KBM-7 (cell line): ENCODE data around the gene PHLPP2.
A peak's percentile ranks its signal among the peaks of the same experiment; 100 is the strongest.

Experiments
- DNase-seq: peaks from one replicate; pipeline ENCODE4 v3.0.0-alpha.2; 2015
- in situ Hi-C: fragments of 300-500 bp; cut with MboI; formaldehyde crosslinking; loops from 2 replicates; pipeline ENCODE4 v1.14.3; 2020; ENCODE audit warnings: low sequenced_read_pairs, low pct_unique_long_range_greater_than_20kb, mixed read lengths

Gene PHLPP2

GRCh38 chr16:71672803-71673581, 51.5 kb downstream of the PHLPP2 start:
- DNase-seq: no peak
- in situ Hi-C loops: no loop called here

DNA sequence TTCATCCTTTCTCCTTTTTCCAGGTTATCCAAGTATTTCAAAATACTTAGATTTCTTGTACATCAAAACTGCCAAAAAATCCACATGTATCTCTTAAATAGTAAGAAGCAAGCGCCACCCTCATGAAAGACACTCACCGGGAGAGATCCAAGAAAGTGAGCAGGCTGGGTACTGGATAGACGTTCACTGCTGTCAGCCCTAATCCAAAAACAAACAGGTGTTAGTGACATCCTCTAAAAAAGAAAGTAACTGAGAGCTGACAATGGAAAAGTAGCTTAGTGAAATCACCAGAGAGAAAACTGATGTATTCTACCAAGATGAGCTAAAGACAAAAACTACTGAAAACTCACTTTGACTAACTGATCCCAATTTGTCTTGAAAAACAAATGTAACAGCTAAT, 52.4 kb downstream of the PHLPP2 start:
- in situ Hi-C loops: no loop called here
- no peak for DNase-seq

DNA sequence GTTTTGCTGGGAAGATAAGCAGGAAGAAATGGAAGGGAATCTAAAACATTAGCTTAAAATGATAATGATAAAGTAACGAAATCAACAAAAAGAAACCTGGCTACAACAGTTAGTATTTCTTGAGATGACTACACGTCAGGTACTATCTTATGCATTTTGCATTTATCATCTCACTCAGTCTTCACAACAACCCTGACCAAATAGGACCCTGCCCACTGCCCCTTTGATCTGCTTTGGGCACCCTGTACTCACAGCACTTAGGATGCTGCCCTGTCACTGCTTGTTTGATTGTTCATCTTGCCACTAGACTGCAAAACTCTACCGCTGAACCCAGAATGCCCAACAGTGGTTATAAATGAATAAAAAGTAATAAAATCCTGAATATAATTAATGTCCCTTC, 53.3 kb downstream of the PHLPP2 start:
- no peak for DNase-seq
- in situ Hi-C loops: no loop called here

GRCh38 chr16:71670537-71670936, 54.0 kb downstream of the PHLPP2 start:
- DNase-seq: no peak
- in situ Hi-C loops: no loop called here

DNA sequence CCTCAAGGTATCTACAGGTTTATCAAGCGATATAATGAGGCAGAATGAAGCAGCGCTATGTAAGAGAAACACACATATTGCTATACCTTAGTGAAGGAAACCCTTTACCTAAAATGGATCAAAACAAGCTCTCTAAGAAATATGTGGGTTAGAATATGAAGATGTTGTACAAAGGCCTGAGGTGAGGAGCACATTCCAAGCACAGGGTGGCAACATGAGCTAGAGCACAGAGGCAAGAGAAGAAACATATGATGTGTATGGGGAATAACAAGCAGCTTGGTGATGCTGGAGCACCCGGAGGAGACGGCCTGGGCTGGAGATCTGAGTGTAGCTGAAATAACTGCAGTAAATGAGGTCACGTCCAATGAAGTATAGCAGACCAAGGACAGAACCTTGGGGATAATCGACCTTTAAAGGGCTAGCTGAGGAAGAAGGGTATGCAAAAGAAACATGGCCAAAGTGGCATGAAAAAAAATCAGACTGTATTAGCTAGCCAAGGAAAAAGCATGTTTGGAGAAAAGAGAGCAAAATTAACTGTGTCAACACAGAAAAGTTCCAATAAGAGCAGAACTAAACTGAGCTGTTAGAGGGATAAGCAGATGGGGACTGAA, 54.5 kb downstream of the PHLPP2 start:
- in situ Hi-C loops: no loop called here
- no peak for DNase-seq

DNA sequence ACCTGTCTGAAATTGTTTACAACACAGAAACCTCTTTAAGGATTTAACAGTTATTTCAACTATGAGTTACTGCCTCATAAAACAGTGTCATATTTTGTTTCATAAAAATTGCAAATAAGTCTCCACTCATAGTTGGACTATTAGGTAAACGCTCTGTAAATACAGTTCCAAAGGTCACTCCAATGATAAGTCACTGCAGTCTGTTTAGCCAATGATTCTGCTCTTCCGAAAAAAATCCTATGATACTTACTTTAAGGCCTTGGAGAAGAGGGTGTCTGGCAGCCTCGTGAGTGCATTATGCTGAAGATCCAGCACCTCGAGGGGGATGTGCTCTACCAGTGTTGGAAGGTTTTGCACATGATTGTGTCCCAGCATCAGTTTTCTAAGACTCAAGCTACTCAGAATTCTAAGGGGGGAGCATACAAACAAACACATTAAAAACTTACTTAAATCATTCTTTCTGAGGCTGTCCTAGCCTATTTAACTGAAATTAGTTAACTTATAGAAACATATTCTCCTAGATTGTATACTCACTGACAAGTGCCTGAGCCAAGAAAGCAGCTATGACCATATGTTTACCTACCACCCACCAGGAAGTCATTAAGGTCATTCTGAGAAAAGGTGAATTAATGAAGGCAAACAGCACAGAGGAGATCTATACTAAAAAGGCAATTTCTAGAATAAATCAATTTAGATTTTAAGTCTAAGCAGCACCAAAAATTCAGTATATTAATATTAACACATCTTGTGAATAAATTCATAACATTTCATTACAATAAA, 57.4 kb downstream of the PHLPP2 start:
- DNase-seq: no peak
- in situ Hi-C loops: no loop called here

GRCh38 chr16:71666264-71666663, 58.2 kb downstream of the PHLPP2 start:
- no peak for DNase-seq
- in situ Hi-C loops: no loop called here

DNA sequence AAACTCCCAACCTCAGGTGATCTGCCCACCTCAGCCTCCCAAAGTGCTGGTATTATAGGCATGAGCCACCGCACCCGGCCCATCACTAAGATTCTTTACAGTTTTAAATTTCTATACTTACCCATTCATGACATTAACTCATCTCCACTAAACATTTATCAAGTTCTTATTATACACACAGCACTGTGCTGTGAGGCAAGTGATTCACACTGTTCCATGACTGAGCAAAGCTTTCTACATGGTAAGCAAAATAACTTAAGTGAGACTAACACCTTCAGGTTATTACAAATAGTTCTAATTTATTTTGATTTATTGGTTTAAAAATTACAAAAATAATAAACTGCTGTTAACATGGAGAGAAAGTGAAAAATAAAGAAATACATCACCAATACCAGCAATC, 65.0 kb downstream of the PHLPP2 start:
- in situ Hi-C loops: no loop called here
- no peak for DNase-seq

DNA sequence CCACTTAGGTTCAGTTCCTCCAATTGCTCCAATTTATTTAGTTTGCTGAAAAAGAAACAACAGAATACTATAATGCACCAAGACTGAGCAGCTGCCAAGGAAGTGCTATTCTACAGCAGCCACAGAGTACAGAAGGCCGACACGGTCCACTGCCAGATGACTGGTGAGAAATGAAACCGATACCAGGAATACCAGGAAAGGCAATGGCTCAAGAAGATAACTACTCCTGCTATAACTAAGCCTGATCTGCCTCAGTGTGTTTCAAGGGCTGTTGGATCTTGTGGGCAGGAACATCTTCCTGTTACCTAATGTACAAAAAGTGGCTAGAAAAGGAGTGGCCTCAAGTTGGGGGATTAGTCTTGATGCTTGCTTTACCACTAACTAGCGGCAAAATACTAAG, 65.7 kb downstream of the PHLPP2 start:
- in situ Hi-C loops: no loop called here
- no peak for DNase-seq

GRCh38 chr16:71649704-71650103, 74.8 kb downstream of the PHLPP2 start:
- in situ Hi-C loops: no loop called here
- no peak for DNase-seq

DNA sequence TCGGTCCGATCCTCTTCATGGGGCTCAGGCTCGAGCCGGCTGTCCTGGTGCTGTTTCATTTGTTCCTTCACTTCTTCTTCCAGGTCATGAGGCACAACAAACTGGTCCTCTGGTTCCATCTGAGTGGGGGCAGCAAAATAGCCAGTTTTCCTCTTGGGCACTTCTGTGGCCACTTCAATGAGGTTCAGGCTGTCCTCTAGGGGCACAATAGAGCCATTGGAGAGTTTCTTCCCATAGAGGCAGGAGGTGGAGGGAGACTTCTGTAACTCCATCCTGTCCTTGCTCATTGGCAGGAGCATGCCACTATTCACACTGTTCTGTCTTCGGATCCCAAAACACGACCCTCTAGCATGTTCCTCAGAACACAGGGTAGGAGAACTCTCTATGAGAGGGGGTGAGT, 75.6 kb downstream of the PHLPP2 start:
- in situ Hi-C loops: no loop called here
- no peak for DNase-seq

GRCh38 chr16:71648162-71648561, 76.3 kb downstream of the PHLPP2 start:
- no peak for DNase-seq
- in situ Hi-C loops: no loop called here

DNA sequence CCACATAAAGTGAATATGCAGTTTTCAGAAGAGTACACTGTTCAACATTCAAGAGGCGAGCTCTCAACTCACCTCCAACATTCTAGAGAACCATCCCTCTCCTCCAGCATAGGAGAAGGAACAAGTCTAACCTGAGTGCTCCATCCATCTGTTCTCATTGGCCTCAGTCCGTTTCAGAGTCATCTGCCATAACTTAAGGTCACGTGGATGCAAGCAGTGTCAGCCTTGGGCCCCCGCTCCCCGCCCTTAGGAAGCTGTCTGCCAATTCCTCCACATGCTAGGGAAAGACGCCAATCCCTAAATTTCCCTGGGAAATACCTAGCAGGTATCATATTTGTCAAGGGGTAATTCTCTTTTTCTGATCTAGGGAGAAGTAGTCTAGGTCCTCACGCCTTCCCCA, 77.1 kb downstream of the PHLPP2 start:
- in situ Hi-C loops: no loop called here
- no peak for DNase-seq

DNA sequence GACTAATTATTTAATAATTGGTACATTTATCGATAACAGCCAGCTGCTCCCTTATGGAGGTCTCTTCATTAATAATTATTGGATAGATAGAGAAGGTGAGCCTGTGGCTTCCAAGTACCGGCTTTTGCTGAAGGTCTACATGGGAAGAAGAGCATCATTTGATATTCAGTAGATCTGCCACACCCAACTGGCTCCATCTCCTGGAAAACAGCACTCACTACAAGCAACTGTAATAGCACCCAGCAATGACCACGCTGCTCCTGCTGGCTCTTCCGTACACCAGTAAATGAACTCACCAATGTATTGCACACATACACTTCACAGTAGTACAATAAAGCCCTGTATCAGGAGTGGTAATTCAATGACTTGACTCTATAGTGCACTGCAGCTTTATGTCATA, 79.1 kb downstream of the PHLPP2 start:
- peak; percentile 52 for DNase-seq
- in situ Hi-C loops: no loop called here

- no peak for DNase-seq
- in situ Hi-C loops: no loop called here
Observed at GRCh38 chr16:71637398-71637797, 87.1 kb downstream of the PHLPP2 start.

DNA sequence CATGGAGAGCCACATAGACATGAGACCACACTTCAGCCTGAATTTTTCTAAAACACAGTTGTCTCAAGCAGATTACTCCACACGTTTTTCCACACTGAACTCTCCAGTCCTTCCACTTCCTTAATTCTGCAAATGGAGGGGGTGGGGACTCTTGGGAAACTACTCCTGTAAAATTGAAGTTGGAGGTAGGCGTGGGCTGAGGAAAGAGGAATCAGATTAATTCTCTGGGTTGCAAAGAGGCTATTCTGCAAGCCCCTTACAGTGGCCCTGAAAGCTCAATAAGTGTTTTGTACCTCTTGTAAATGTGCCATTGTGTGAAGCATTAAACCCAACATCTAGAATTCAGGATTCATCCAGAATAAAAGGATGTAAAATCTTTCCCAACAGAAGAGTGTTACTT, 88.9 kb downstream of the PHLPP2 start:
- in situ Hi-C loops: no loop called here
- peak; percentile 45 for DNase-seq

DNA sequence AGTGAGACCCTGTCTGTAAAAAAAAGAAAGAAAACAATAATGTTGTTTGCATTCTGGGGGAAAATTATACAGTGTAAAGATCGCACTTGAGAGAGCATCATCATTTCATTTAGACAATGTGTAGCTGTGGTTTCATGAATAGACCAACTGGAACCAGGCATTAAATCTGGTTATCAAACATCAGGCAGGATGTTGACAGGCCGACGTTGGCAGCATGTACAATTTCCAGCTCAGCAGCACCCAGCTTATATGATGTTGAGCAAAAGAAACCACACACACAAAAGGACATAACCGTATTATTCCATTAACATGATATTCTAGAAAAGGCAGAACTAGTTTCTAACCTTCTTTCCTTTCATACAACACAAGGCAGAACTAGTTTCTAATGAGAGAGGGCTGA, 92.7 kb downstream of the PHLPP2 start:
- in situ Hi-C loops: no loop called here
- no peak for DNase-seq

DNA sequence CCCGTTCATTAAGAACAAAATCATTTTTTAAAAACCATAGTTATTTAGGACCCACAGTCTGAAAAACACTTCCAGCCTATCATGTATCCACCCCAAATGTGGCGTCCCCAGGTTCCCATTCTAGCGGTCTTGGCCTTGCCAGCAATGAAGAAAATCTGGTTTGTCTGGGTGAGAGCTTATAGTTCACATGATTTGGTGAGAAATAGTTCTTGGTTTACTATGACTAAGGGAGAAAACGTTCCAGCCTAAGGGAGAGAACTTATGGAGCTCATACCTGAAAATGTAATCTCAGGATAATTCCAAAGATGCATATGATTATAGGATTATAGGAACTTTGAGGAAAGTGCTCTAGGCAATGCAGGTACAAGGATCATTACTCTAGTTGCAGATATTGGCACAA, 93.7 kb downstream of the PHLPP2 start:
- DNase-seq: no peak
- in situ Hi-C loops: no loop called here

DNA sequence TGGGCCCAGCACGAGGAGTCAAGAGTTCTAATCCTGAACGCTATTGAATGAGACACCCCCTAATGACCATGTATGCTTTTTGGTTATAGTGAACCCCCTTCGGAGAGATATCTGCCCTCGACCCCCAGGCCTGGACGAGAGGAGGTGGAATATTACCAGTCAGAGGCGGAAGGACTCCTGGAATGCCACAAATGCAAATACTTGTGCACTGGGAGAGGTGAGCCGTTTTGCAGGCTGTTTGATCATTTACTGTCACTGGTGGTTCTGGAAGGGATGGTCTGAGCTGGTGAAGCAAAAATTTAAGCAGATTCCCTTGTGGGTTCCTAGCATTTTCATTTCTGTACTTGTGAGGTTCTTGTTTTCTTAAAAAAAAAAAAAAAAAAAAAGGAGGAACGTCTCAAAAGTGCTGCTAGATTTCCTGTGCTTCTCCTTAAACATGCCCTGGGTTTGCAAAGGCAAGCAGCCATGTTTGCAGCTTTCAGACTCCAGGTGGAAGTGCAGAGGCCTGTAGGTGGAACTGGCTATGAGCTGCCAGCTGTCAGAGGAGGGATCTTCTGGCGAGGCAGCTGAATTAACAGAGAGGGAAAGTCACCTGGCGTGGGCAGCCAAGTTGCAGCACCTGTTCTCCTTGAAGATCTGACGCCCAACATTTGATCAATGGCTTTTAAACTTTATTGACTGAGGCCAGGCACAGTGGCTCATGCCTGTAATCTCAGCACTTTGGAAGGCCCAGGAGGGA, 95.1 kb downstream of the PHLPP2 start:
- DNase-seq: no peak
- in situ Hi-C loops: no loop called here

GRCh38 chr16:71628810-71629209, 95.7 kb downstream of the PHLPP2 start:
- DNase-seq: no peak
- in situ Hi-C loops: no loop called here
